Calu3 (cell line): Measurements from ENCODE around the gene LEF1. TPM values are rescaled to one million over a fixed set of nuclear protein-coding genes. Genes with fewer than 3 reads are reported as not detected.
A peak's percentile ranks its signal among the peaks of the same experiment; 100 is the strongest.
"Not testable (repeated sequence)": the region's sequence is repeated elsewhere in the genome, so short reads cannot be mapped to it uniquely, and the experiment has no call there.

ENCODE experiments used
- BruUV-seq: library from RNA; stranded (reverse); fragments of 400-500 nt; replicated peaks from 2 replicates; lab custom pipeline; 2021; lab: Mats Ljungman, UMichigan
- CTCF ChIA-PET: fragments of 300-600 bp; sonication (Branson Sonifier 250); formaldehyde crosslinking; loops from one replicate; lab custom pipeline; 2022; ENCODE audit warnings: antibody characterized with exemption; lab: Charles Lee
- DNase-seq: peaks from one replicate; pipeline ENCODE4 v3.0.0; 2022
- H3K27ac Mint-ChIP-seq: one replicate; pipeline ENCODE4 v1.8.0; 2022; ENCODE audit warnings: mixed read lengths; ENCODE audit not compliant: unreplicated experiment
- H3K27me3 Mint-ChIP-seq: one replicate; pipeline ENCODE4 v1.8.0; 2022; ENCODE audit warnings: mixed read lengths; ENCODE audit not compliant: unreplicated experiment
- H3K36me3 Mint-ChIP-seq: one replicate; pipeline ENCODE4 v1.8.0; 2022; ENCODE audit warnings: mild to moderate bottlenecking, moderate library complexity, mixed read lengths; ENCODE audit not compliant: insufficient read depth, unreplicated experiment
- H3K4me1 Mint-ChIP-seq: one replicate; pipeline ENCODE4 v1.8.0; 2022; ENCODE audit warnings: mild to moderate bottlenecking, low read depth, mixed read lengths; ENCODE audit not compliant: unreplicated experiment
- H3K4me3 Mint-ChIP-seq: one replicate; pipeline ENCODE4 v1.8.0; 2022; ENCODE audit warnings: mild to moderate bottlenecking, low read depth, moderate library complexity, mixed read lengths; ENCODE audit not compliant: unreplicated experiment
- H3K9me3 Mint-ChIP-seq: one replicate; pipeline ENCODE4 v1.8.0; 2022; ENCODE audit warnings: low read depth, mixed read lengths; ENCODE audit not compliant: unreplicated experiment
- intact Hi-C: fragments of 100-400 bp; cut with micrococcal nuclease; formaldehyde crosslinking; loops from one replicate; pipeline ENCODE4 v1.10.0; 2022; ENCODE audit not compliant: unreplicated experiment
- total RNA-seq: library from RNA; stranded (reverse); gene quantifications from 2 replicates; pipeline ENCODE4 v1.2.3, GENCODE V29; 2022
- TF ChIP-seq, protein P1 (sequence below): fragments of 200-600 bp; IDR thresholded peaks from one replicate; pipeline ENCODE4 v1.8.0; 2022; ENCODE audit warnings: antibody characterized with exemption; ENCODE audit not compliant: unreplicated experiment

The LEF1 gene
- total RNA-seq, 1 experiment from 2014 or later = not detected

DNA sequence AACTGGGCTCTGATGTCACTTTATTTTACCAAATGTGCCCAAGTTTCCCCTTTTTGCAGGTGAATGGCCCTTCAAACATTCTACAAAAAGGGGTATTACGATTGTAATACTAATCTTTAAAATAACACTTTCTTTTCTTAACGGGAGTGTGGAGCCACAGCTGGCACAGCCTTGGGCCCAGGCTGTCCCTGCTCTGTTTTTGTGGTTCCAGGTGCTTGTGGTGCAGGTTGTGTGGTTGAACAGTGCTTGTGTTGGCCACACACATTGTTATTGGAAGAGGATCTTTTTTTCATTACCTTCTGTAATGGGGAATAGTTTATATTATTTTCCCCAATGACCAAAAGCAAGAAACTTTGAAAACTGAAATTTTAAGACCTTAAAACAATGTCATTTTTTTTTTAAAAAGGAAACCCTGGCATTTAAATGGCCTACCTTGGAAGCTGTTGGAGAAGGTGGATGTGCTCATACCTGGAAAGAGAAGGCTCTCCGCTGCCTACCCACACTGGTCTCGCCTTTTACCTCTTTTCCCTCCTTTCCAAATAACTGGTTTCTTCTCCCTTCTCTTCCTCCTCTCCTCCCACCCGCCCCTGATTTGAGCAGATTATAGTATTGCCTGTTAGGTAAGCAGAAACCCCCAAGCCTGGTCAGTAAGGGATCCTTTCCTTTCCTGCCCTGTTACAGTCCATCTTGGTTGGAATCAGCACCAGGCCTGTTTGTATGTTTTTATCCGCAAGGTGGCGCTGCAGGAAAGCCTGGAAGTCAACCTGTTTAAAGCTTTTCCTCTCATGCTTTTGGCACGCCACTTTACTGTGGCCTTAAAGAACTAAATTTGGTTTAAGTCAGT, 150.5 kb downstream of the LEF1 start:
- Mint-ChIP-seq H3K27me3 (no peaks in the 10 kb centered on the region), H3K4me1 (no peaks in the 10 kb centered on the region), H3K9me3 (no peaks in the 10 kb centered on the region), H3K36me3 (peaks cover 11% of the 10 kb centered on the region), H3K27ac (no peak overlapping the region), H3K4me3 (no peak overlapping the region)
- peak; percentile 69 for DNase-seq
- BruUV-seq = no TSS peak
- intact Hi-C loops = loop anchor here (1.0 to 5.0 kb wide), 2 partner anchors 475 to 554 kb away; no protein-coding TSS in a partner anchor
- CTCF ChIA-PET = interaction anchor here (0.7 to 0.9 kb wide), 4 partner anchors 14 to 1278 kb away, joined by 3 to 8 read pairs (median 5); no protein-coding TSS in a partner anchor
- TF ChIP-seq, protein P1, sequence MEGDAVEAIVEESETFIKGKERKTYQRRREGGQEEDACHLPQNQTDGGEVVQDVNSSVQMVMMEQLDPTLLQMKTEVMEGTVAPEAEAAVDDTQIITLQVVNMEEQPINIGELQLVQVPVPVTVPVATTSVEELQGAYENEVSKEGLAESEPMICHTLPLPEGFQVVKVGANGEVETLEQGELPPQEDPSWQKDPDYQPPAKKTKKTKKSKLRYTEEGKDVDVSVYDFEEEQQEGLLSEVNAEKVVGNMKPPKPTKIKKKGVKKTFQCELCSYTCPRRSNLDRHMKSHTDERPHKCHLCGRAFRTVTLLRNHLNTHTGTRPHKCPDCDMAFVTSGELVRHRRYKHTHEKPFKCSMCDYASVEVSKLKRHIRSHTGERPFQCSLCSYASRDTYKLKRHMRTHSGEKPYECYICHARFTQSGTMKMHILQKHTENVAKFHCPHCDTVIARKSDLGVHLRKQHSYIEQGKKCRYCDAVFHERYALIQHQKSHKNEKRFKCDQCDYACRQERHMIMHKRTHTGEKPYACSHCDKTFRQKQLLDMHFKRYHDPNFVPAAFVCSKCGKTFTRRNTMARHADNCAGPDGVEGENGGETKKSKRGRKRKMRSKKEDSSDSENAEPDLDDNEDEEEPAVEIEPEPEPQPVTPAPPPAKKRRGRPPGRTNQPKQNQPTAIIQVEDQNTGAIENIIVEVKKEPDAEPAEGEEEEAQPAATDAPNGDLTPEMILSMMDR = peak; percentile 54

DNA sequence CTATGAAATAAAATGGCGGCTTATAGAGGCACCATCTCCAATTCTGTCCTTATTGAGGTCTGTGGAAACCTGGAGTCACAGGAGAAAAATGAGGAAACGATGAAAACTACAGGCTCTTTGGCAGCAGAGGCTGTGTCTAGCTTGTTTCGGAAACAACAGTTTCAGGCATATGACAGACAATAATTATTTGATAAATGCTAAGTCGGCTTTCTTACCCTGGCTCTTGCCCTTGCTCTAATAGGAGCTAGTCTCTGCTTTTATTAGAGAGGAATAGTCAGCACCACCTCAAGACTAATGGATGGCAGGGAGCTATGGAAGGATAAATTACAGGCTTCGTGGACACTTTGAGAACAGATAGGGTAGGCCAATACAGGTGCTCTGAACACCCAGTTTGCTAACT, 154.8 kb downstream of the LEF1 start:
- Mint-ChIP-seq H3K4me1 (peaks cover 7% of the 10 kb centered on the region), H3K27ac (no peak overlapping the region), H3K36me3 (no peaks in the 10 kb centered on the region), H3K27me3 (no peaks in the 10 kb centered on the region), H3K9me3 (peaks cover 2% of the 10 kb centered on the region), H3K4me3 (no peak overlapping the region)
- no TSS peak for BruUV-seq
- intact Hi-C loops = no loop called here
- DNase-seq = no peak
- CTCF ChIA-PET = no interaction called here
- TF ChIP-seq, protein P1 = no peak

DNA sequence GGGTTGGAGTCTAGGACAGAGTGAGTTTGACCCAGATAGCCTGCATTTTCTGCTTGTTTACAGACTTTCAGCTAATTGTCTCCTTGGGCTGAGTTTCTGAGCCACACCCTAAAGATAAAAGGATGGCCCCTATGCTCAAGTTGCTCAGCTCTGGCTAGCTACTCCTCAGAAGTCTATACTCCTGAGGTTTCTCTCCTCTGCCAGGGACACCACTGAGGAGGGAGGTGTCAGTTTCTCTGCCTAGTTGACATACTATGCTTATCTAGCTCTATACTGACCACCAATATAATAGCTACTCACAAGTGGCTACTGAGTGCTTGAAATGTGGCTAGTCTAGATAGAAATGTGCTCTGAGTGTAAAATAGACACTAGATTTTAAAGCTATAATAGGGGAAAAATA, 155.4 kb downstream of the LEF1 start:
- intact Hi-C loops = no loop called here
- no TSS peak for BruUV-seq

DNA sequence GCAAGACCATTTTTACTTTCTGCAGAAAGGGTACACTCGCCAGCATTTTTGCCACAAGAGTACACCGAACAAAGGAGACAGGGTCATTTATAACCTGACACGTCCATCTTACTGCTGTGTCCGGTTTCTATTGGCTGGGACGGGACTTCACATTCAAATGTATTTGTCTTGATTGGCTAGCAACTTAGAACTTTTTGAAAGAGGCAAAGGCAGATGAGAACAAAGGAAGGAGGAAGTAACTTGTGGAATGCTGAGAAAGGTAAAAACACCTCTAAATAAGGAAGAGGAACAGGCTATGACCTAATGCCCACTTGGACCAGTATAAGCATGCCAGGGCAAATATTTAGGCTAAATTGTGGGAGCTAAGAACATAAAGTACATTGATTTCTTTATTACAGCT, 156.3 kb downstream of the LEF1 start:
- Mint-ChIP-seq H3K27ac (peak overlapping the region; percentile 26), H3K4me1 (peaks cover 16% of the 10 kb centered on the region)
- DNase-seq, CTCF ChIA-PET, H3K9me3 Mint-ChIP-seq, H3K27me3 Mint-ChIP-seq, intact Hi-C loops, H3K4me3 Mint-ChIP-seq, H3K36me3 Mint-ChIP-seq, BruUV-seq: not testable (repeated sequence)

More for the DNA sequence above, 155.4 kb downstream of the LEF1 start:
- no peak for DNase-seq
- H3K4me3 Mint-ChIP-seq = no peak overlapping the region
- TF ChIP-seq, protein P1 = no peak
- peaks cover 2% of the 10 kb centered on the region for H3K9me3 Mint-ChIP-seq
- CTCF ChIA-PET = no interaction called here
- H3K27ac Mint-ChIP-seq = no peak overlapping the region
- no peaks in the 10 kb centered on the region for H3K36me3 Mint-ChIP-seq
- H3K27me3 Mint-ChIP-seq = no peaks in the 10 kb centered on the region
- peaks cover 13% of the 10 kb centered on the region for H3K4me1 Mint-ChIP-seq

DNA sequence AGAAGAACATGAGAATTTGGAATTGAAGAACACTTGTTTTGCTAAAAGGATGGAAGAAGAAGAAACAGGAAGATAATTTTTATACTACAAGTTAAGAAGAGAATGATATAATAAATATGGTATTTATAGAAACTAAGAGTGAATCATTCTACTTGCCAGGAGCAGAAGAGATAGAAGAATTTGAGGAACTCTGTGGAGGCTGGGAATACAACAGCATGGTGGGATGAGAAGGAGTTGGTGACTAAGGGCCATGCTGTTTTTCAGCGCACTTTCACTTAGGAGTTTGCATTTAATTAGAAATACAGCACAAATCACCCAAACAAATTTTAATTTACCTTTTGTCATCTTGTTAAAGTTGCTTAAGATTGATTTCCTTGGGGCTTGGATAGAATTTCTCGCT, 158.6 kb downstream of the LEF1 start:
- intact Hi-C loops = no loop called here
- Mint-ChIP-seq H3K9me3 (peaks cover 2% of the 10 kb centered on the region), H3K4me3 (no peak overlapping the region)

More for the DNA sequence above, 158.6 kb downstream of the LEF1 start:
- Mint-ChIP-seq H3K27ac (no peak overlapping the region), H3K4me1 (peaks cover 16% of the 10 kb centered on the region), H3K36me3 (no peaks in the 10 kb centered on the region), H3K27me3 (no peaks in the 10 kb centered on the region)
- DNase-seq = no peak
- CTCF ChIA-PET = no interaction called here
- TF ChIP-seq, protein P1 = no peak
- no TSS peak for BruUV-seq
